Body of pancreas (tissue), 4 donors: ENCODE measurements around the gene COL27A1. TPM values are rescaled to one million over a fixed set of nuclear protein-coding genes. Genes with fewer than 3 reads are reported as not detected.

Experiments
- ATAC-seq: fragments of 150-250 bp; one replicate; pipeline ENCODE4 v1.9.1; 2016
- DNase-seq, 4 donors: peaks; one replicate each; pipeline ENCODE4 v3.0.0-alpha.2; 2019
- H3K27ac ChIP-seq, 4 donors: fragments of 200-600 bp; sonication (generic); 1 replicate in 3 of 4; 2 replicates in 1 of 4; pipeline versions ENCODE4 v1.5.1 to v1.6.1; 2016 to 2019; ENCODE audit warnings: mild to moderate bottlenecking in 1 of 4, mixed read lengths in 1 of 4, moderate library complexity in 1 of 4
- H3K27me3 ChIP-seq, 2 donors: fragments of 200-600 bp; sonication (generic); one replicate each; pipeline ENCODE4 v1.6.0; 2016; ENCODE audit warnings: mild to moderate bottlenecking in 1 of 2
- H3K36me3 ChIP-seq, 2 donors: fragments of 200-600 bp; sonication (generic); replicated peaks in 1 of 2; 2 replicates each; pipeline ENCODE4 v1.5.1; 2016; ENCODE audit warnings: low read depth in 2 of 2; ENCODE audit not compliant: insufficient read depth in 1 of 2
- H3K4me1 ChIP-seq: fragments of 200-600 bp; sonication (generic); one replicate; pipeline ENCODE4 v1.6.0; 2016
- H3K4me3 ChIP-seq, 2 donors: fragments of 200-600 bp; sonication (generic); 1 replicate in 1 of 2; 2 replicates in 1 of 2; pipeline ENCODE4 v1.5.1; 2016 to 2019
- H3K9me3 ChIP-seq, 3 donors: fragments of 200-600 bp; sonication (generic); 1 replicate in 2 of 3; 2 replicates in 1 of 3; pipeline ENCODE4 v1.5.1; 2016
- POLR2A ChIP-seq, 3 donors: fragments of 450-650 bp; IDR thresholded peaks; one replicate each; pipeline ENCODE4 v1.6.1; 2016; ENCODE audit warnings: antibody characterized with exemption in 3 of 3, mild to moderate bottlenecking in 2 of 3
- WGBS, 2 donors: methylation state at CpG; one replicate each; pipeline ENCODE4 v1.1.5; 2017; 5-methylcytosine and 5-hydroxymethylcytosine counted together
- intact Hi-C: fragments of 100-400 bp; cut with DNase I; formaldehyde crosslinking; loops from one replicate; pipeline ENCODE4 v1.15.1; 2023
- total RNA-seq, 2 donors: library from RNA; depleted of rRNA; stranded (reverse); fragments of >200 nt; gene quantifications; one replicate each; pipeline ENCODE4 v1.1.0, GENCODE V29; 2016
- TF ChIP-seq, protein P1 (sequence below), 7 experiments: fragments of 450-650 bp in 4 of 7; fragments of 200-600 bp in 3 of 7; sonication (generic) in 3 of 7; IDR thresholded peaks; one replicate each; pipeline ENCODE4 v1.5.1; 2016 to 2019; ENCODE audit warnings: antibody characterized with exemption in 7 of 7

Gene COL27A1
- total RNA-seq, 2 donors from 2014 or later = 24.1 to 58.0 TPM

GRCh38 chr9:114200721-114201300, 45.5 kb downstream of the COL27A1 start:
- no peak overlapping the region for H3K27ac ChIP-seq
- WGBS, 2 donors = 86 to 90% methylated on average over 16 to 17 of the region's 17 CpGs
- no peaks in the 10 kb centered on the region for H3K27me3 ChIP-seq
- H3K4me1 ChIP-seq = no peaks in the 10 kb centered on the region
- no peak for ATAC-seq
- intact Hi-C loops = no loop called here
- TF ChIP-seq, protein P1, sequence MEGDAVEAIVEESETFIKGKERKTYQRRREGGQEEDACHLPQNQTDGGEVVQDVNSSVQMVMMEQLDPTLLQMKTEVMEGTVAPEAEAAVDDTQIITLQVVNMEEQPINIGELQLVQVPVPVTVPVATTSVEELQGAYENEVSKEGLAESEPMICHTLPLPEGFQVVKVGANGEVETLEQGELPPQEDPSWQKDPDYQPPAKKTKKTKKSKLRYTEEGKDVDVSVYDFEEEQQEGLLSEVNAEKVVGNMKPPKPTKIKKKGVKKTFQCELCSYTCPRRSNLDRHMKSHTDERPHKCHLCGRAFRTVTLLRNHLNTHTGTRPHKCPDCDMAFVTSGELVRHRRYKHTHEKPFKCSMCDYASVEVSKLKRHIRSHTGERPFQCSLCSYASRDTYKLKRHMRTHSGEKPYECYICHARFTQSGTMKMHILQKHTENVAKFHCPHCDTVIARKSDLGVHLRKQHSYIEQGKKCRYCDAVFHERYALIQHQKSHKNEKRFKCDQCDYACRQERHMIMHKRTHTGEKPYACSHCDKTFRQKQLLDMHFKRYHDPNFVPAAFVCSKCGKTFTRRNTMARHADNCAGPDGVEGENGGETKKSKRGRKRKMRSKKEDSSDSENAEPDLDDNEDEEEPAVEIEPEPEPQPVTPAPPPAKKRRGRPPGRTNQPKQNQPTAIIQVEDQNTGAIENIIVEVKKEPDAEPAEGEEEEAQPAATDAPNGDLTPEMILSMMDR (IDR thresholded peaks at IDR 0.05) = no peak
- no peak for TF ChIP-seq POLR2A (IDR thresholded peaks at IDR 0.05)
- H3K4me3 ChIP-seq = no peak overlapping the region
- no peaks in the 10 kb centered on the region for H3K9me3 ChIP-seq
- no peak for DNase-seq
- peaks cover 0 to 2% of the 10 kb centered on the region in 2 donors for H3K36me3 ChIP-seq

DNA sequence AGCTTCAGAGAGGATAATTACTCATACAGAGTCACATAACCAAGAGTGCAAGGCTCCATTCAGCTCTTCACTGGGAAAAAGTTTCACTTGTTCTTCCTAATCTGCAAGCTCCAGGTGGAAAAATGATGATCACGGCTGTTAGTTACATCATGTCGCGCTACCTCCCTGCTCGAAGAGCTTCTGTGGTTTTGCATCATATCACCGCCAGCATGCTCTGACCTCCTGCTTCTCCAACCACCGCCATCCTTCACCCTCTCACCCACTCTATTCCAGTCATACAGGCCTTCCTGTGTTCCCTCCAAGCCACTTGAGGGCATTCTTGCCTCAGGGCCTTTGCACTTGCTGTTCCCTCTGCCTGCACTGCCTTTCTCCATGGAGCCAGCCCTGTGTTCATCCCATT, 47.1 kb downstream of the COL27A1 start:
- WGBS, 2 donors = 85 to 94% methylated on average over 6 of the region's 6 CpGs
- TF ChIP-seq, protein P1 (IDR thresholded peaks at IDR 0.05) = no peak
- no peak for TF ChIP-seq POLR2A (IDR thresholded peaks at IDR 0.05)
- intact Hi-C loops = no loop called here
- no peak for DNase-seq
- H3K36me3 ChIP-seq = peaks cover 0 to 2% of the 10 kb centered on the region in 2 donors
- no peaks in the 10 kb centered on the region for H3K27me3 ChIP-seq
- no peak overlapping the region for H3K27ac ChIP-seq
- ATAC-seq = no peak
- no peaks in the 10 kb centered on the region for H3K4me1 ChIP-seq
- H3K9me3 ChIP-seq = no peaks in the 10 kb centered on the region
- no peak overlapping the region for H3K4me3 ChIP-seq

GRCh38 chr9:114202849-114203248, 47.5 kb downstream of the COL27A1 start:
- Histone ChIP-seq H3K27ac (no peak overlapping the region), H3K27me3 (no peaks in the 10 kb centered on the region), H3K4me3 (no peak overlapping the region), H3K9me3 (no peaks in the 10 kb centered on the region), H3K4me1 (no peaks in the 10 kb centered on the region), H3K36me3 (peaks cover 0 to 2% of the 10 kb centered on the region in 2 donors)
- intact Hi-C loops = no loop called here
- 69 to 74% methylated on average over 4 of the region's 4 CpGs for WGBS, 2 donors
- DNase-seq (no peak), ATAC-seq (no peak)
- TF ChIP-seq, protein P1 (IDR thresholded peaks at IDR 0.05) = no peak
- TF ChIP-seq POLR2A (IDR thresholded peaks at IDR 0.05) = no peak

GRCh38 chr9:114203410-114204140, 48.2 kb downstream of the COL27A1 start:
- H3K9me3 ChIP-seq = no peaks in the 10 kb centered on the region
- peaks cover 0 to 2% of the 10 kb centered on the region in 2 donors for H3K36me3 ChIP-seq
- ATAC-seq (no peak), DNase-seq (no peak)
- H3K27ac ChIP-seq = no peak overlapping the region
- WGBS, 2 donors = 90% methylated on average over 11 of the region's 11 CpGs
- H3K27me3 ChIP-seq = no peaks in the 10 kb centered on the region
- intact Hi-C loops = no loop called here
- no peaks in the 10 kb centered on the region for H3K4me1 ChIP-seq
- no peak for TF ChIP-seq POLR2A (IDR thresholded peaks at IDR 0.05)
- TF ChIP-seq, protein P1 (IDR thresholded peaks at IDR 0.05) = no peak
- no peak overlapping the region for H3K4me3 ChIP-seq
